NCI-H345 (cell line): ENCODE results near the gene PHIP.
"Not testable (repeated sequence)": the region's sequence is repeated elsewhere in the genome, so short reads cannot be mapped to it uniquely, and the experiment has no call there.

Source experiments
- DNase-seq: peaks from one replicate; lab custom pipeline; 2025; lab: John Stamatoyannopoulos, UW

PHIP gene

DNA sequence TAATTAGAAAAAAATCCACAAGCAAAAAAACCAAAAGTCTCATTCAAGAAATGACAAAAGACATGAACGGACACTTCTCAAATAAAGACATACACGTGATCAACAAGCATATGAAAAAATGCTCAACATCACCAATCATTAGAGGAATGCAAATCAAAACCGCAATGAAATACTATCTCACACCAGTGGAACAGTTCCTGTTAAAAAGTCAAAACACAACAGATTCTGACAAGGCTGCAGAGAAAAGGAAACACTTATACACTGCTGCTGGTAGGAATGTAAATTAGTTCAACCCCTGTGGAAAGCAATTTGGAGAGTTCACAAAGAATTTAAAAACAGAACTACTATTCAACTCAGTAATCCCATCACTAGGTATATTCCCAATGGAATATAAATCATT, 152.7 kb downstream of the PHIP start:
- no peak for DNase-seq

DNA sequence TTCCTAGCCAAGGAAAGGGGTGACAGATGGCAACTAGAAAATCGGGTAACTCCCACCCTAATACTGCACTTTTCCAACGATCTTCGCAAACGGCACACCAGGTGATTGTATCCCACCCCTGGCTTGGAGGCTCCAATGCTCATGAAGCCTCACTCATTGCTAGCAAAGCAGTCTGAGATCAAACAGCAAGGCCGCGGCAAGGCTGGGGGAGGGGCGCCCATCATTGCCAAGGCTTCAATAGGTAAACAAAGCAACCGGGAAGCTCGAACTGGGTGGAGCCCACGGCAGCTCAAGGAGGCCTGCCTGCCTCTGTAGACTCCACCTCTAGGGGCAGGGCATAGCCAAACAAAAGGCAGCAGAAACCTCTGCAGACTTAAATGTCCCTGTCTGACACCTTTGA, 156.9 kb downstream of the PHIP start:
- DNase-seq, result not testable (repeated sequence)

- no peak for DNase-seq
Measured at GRCh38 chr6:78917788-78918187, 160.3 kb downstream of the PHIP start.

GRCh38 chr6:78916411-78916810, 161.6 kb downstream of the PHIP start:
- DNase-seq, result no peak

- no peak for DNase-seq
Measured at GRCh38 chr6:78911218-78911940, 166.7 kb downstream of the PHIP start.

DNA sequence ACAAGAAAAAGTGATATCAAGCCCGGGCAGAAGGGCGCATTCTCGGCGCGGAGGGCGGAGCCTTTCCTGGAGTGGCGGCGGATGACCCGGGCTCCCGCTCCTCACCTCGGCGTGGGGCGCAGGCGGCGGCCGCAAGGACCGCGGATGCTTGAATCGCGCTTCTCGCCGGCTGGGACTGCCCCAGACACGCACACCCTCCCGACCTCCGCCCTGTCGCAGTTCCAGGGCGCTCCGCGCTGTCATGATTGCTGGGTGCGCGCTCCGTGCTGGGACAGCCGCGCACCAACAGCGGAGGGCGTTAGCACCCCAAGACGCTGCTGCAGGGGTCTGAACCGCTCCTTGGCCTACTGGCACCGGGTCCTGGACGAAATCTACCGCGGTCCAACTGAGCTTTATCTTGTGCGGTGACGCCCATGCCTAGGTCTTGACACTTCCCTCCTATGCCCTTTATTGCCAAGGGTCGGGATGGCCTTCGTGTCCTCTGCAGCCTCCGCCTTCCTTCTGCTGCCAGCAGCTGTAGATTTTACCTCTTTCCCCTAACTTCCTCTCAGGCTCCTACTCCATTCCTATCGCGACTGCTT, 167.4 kb downstream of the PHIP start:
- DNase-seq, result no peak

DNA sequence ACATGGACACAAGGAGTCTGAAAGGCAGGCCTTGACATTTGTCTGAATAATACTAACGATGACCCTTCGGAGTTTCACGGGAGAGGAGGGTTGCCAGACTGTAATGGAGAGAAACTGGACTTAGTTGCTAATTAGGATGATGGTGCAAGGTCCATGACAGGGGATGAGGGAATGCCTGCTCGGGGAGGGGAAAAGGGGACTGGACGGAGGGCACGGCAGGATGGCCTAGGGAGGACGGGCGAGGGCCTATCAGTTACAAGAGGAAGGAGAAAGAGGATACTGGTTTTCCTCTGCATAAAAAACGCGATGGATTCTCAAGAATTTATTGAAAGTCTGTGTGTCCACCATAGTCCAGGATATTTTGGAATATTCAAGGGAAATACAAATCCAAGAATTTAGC, 168.0 kb downstream of the PHIP start:
- no peak for DNase-seq

- DNase-seq, result no peak
Measured at GRCh38 chr6:78909391-78909790, 168.7 kb downstream of the PHIP start.

GRCh38 chr6:78908621-78909020, 169.4 kb downstream of the PHIP start:
- DNase-seq, result no peak

- DNase-seq, result no peak
Measured at GRCh38 chr6:78896227-78896626, 181.8 kb downstream of the PHIP start.

DNA sequence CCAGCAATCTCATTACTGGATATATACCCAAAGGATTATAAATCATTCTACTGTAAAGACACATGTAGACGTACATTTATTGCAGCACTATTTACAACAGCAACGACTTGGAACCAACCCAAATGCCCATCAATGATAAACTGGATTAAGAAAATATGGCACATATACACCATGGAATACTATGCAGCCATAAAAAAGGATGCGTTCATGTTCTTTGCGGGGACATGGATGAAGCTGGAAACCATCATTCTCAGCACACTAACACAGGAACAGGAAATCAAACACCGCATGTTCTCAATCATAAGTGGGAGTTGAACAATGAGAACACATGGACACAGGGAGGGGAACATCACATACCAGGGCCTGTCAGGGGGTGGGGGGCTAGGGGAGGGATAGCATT, 188.2 kb downstream of the PHIP start:
- DNase-seq, result not testable (repeated sequence)
